HEK293 (cell line): ENCODE data around the gene KCTD21.

Source experiments
- GLI2 ChIP-seq: fragments of 450-650 bp; formaldehyde crosslinking; IDR thresholded peaks from 2 replicates; pipeline ENCODE4; 2017; ENCODE audit warnings: missing biosample characterization, missing genetic modification characterization, low read depth, borderline replicate concordance
- MYNN ChIP-seq: fragments of 450-650 bp; formaldehyde crosslinking; IDR thresholded peaks from 2 replicates; pipeline ENCODE4 v1.5.1; 2016; ENCODE audit warnings: missing biosample characterization, missing genetic modification characterization, borderline replicate concordance
- REST ChIP-seq: fragments of 450-650 bp; formaldehyde crosslinking; IDR thresholded peaks from 2 replicates; pipeline ENCODE4 v1.5.1; 2016; ENCODE audit warnings: missing biosample characterization, missing genetic modification characterization
- TCF7L2 ChIP-seq: IDR thresholded peaks from 2 replicates; pipeline ENCODE4 v1.6.1; 2011; ENCODE audit warnings: low read depth, mild to moderate bottlenecking, inconsistent platforms, low read length, moderate library complexity, borderline replicate concordance
- YY1 ChIP-seq: fragments of 450-650 bp; formaldehyde crosslinking; IDR thresholded peaks from 2 replicates; pipeline ENCODE4 v1.5.1; 2018; ENCODE audit warnings: missing biosample characterization, missing genetic modification characterization
- ZNF146 ChIP-seq: fragments of 450-650 bp; formaldehyde crosslinking; IDR thresholded peaks from 2 replicates; pipeline ENCODE4 v1.5.1; 2016; ENCODE audit warnings: missing biosample characterization, missing genetic modification characterization
- ZNF239 ChIP-seq: fragments of 450-650 bp; formaldehyde crosslinking; IDR thresholded peaks from 2 replicates; pipeline ENCODE4 v1.5.1; 2016; ENCODE audit warnings: missing biosample characterization, missing genetic modification characterization
- ZNF335 ChIP-seq: fragments of 450-650 bp; formaldehyde crosslinking; conservative IDR thresholded peaks from 2 replicates; pipeline ENCODE4 v1.5.1; 2016; ENCODE audit warnings: missing biosample characterization, missing genetic modification characterization
- ZNF391 ChIP-seq: fragments of 450-650 bp; formaldehyde crosslinking; IDR thresholded peaks from 2 replicates; pipeline ENCODE4 v1.5.1; 2016; ENCODE audit warnings: low read depth, missing biosample characterization, missing genetic modification characterization, borderline replicate concordance
- ZNF624 ChIP-seq: fragments of 450-650 bp; formaldehyde crosslinking; IDR thresholded peaks from 2 replicates; pipeline ENCODE4 v1.5.1; 2017; ENCODE audit warnings: missing biosample characterization, missing genetic modification characterization
- ZNF677 ChIP-seq: fragments of 450-650 bp; IDR thresholded peaks from 2 replicates; pipeline ENCODE4 v1.5.0; 2018; ENCODE audit warnings: missing biosample characterization, mild to moderate bottlenecking, missing genetic modification characterization, moderate library complexity
- TF ChIP-seq, protein P1 (sequence below): fragments of 450-650 bp; formaldehyde crosslinking; IDR thresholded peaks from 2 replicates; pipeline ENCODE4 v1.5.1; 2016; ENCODE audit warnings: missing biosample characterization, missing genetic modification characterization
- TF ChIP-seq, protein P2 (sequence below): fragments of 450-650 bp; formaldehyde crosslinking; IDR thresholded peaks from 2 replicates; pipeline ENCODE4 v1.5.1; 2016; ENCODE audit warnings: missing biosample characterization, missing genetic modification characterization, low read depth
- TF ChIP-seq, protein P3 (sequence below): fragments of 450-650 bp; formaldehyde crosslinking; IDR thresholded peaks from 2 replicates; pipeline ENCODE4 v1.5.1; 2016; ENCODE audit warnings: missing biosample characterization, missing genetic modification characterization

GRCh38 chr11:78200061-78200460 is 11.6 kb upstream of the KCTD21 start:
- TF ChIP-seq, protein P1, sequence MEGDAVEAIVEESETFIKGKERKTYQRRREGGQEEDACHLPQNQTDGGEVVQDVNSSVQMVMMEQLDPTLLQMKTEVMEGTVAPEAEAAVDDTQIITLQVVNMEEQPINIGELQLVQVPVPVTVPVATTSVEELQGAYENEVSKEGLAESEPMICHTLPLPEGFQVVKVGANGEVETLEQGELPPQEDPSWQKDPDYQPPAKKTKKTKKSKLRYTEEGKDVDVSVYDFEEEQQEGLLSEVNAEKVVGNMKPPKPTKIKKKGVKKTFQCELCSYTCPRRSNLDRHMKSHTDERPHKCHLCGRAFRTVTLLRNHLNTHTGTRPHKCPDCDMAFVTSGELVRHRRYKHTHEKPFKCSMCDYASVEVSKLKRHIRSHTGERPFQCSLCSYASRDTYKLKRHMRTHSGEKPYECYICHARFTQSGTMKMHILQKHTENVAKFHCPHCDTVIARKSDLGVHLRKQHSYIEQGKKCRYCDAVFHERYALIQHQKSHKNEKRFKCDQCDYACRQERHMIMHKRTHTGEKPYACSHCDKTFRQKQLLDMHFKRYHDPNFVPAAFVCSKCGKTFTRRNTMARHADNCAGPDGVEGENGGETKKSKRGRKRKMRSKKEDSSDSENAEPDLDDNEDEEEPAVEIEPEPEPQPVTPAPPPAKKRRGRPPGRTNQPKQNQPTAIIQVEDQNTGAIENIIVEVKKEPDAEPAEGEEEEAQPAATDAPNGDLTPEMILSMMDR (tag by site-specific recombination) = no peak
- TF ChIP-seq, protein P2, sequence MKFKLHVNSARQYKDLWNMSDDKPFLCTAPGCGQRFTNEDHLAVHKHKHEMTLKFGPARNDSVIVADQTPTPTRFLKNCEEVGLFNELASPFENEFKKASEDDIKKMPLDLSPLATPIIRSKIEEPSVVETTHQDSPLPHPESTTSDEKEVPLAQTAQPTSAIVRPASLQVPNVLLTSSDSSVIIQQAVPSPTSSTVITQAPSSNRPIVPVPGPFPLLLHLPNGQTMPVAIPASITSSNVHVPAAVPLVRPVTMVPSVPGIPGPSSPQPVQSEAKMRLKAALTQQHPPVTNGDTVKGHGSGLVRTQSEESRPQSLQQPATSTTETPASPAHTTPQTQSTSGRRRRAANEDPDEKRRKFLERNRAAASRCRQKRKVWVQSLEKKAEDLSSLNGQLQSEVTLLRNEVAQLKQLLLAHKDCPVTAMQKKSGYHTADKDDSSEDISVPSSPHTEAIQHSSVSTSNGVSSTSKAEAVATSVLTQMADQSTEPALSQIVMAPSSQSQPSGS (tag by site-specific recombination) = no peak
- TF ChIP-seq ZNF146 (tag by site-specific recombination) = no peak
- no peak for TF ChIP-seq MYNN
- no peak for TF ChIP-seq ZNF624 (tag by site-specific recombination)
- TF ChIP-seq ZNF391 = no peak
- no peak for TF ChIP-seq ZNF677
- TF ChIP-seq GLI2 (tag by site-specific recombination) = no peak
- no peak for TF ChIP-seq YY1
- TF ChIP-seq ZNF335 (tag by site-specific recombination) = no peak
- TF ChIP-seq REST (tag by site-specific recombination) = no peak
- no peak for TF ChIP-seq TCF7L2
- no peak for TF ChIP-seq ZNF239 (tag by site-specific recombination)
- TF ChIP-seq, protein P3, sequence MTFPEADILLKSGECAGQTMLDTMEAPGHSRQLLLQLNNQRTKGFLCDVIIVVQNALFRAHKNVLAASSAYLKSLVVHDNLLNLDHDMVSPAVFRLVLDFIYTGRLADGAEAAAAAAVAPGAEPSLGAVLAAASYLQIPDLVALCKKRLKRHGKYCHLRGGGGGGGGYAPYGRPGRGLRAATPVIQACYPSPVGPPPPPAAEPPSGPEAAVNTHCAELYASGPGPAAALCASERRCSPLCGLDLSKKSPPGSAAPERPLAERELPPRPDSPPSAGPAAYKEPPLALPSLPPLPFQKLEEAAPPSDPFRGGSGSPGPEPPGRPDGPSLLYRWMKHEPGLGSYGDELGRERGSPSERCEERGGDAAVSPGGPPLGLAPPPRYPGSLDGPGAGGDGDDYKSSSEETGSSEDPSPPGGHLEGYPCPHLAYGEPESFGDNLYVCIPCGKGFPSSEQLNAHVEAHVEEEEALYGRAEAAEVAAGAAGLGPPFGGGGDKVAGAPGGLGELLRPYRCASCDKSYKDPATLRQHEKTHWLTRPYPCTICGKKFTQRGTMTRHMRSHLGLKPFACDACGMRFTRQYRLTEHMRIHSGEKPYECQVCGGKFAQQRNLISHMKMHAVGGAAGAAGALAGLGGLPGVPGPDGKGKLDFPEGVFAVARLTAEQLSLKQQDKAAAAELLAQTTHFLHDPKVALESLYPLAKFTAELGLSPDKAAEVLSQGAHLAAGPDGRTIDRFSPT (tag by site-specific recombination) = no peak
